Neural cell (in vitro differentiated cells): Measurements from ENCODE around the gene ARHGAP29. TPM values are rescaled to one million over a fixed set of nuclear protein-coding genes. Genes with fewer than 3 reads are reported as not detected.

Experiments
- H2AFZ ChIP-seq: fragments of 200-600, 300-800 bp; sonication (generic), shearing (Covaris generic); 2 replicates; pipeline ENCODE4 v1.6.0; 2014; ENCODE audit warnings: low read depth, mild to moderate bottlenecking, antibody characterized with exemption, low read length, moderate library complexity
- H3F3A ChIP-seq: fragments of 200-600 bp; shearing (Covaris generic); 2 replicates; pipeline ENCODE4 v1.6.1; 2016; ENCODE audit warnings: mild to moderate bottlenecking, moderate library complexity, mixed read lengths, antibody characterized with exemption, low read length; ENCODE audit not compliant: insufficient read depth, poor library complexity, severe bottlenecking
- H3K27ac ChIP-seq: fragments of 200-600, 300-800 bp; sonication (generic), shearing (Covaris generic); 2 replicates; pipeline ENCODE4 v1.5.1; 2014; ENCODE audit warnings: mild to moderate bottlenecking, low read length, moderate library complexity
- H3K27me3 ChIP-seq: fragments of 300-800, 200-600 bp; sonication (generic), shearing (Covaris generic); 2 replicates; pipeline ENCODE4 v1.6.0; 2014; ENCODE audit warnings: mild to moderate bottlenecking, low read depth, low read length, moderate library complexity; ENCODE audit not compliant: insufficient read depth
- H3K36me3 ChIP-seq: fragments of 300-800, 200-600 bp; sonication (generic), shearing (Covaris generic); 2 replicates; pipeline ENCODE4 v1.5.1; 2014; ENCODE audit warnings: mild to moderate bottlenecking, antibody characterized with exemption, low read length, moderate library complexity; ENCODE audit not compliant: insufficient read depth
- H3K4me2 ChIP-seq: fragments of 300-800, 200-600 bp; sonication (generic), shearing (Covaris generic); 2 replicates; pipeline ENCODE4 v1.6.0; 2014; ENCODE audit warnings: mild to moderate bottlenecking, low read length
- H3K4me3 ChIP-seq: fragments of 300-800, 200-600 bp; sonication (generic), shearing (Covaris generic); 2 replicates; pipeline ENCODE4 v1.5.1; 2014; ENCODE audit warnings: mild to moderate bottlenecking, low read length, moderate library complexity
- H3K79me2 ChIP-seq: fragments of 200-600 bp; shearing (Covaris generic); replicated peaks from 2 replicates; pipeline ENCODE4 v1.6.0; 2014; ENCODE audit warnings: mild to moderate bottlenecking, low read length, moderate library complexity; ENCODE audit not compliant: insufficient read depth
- H3K9ac ChIP-seq: fragments of 300-800, 200-600 bp; sonication (generic), shearing (Covaris generic); 2 replicates; pipeline ENCODE4 v1.6.1; 2016; ENCODE audit warnings: mild to moderate bottlenecking, low read length, mixed read lengths
- H3K9me2 ChIP-seq: fragments of 200-600 bp; shearing (Covaris generic); 2 replicates; pipeline ENCODE4 v1.6.1; 2016; ENCODE audit warnings: mild to moderate bottlenecking, low read length, mixed read lengths; ENCODE audit not compliant: insufficient read depth
- H3K9me3 ChIP-seq: fragments of 200-600, 300-800 bp; sonication (generic), shearing (Covaris generic); 2 replicates; pipeline ENCODE4 v1.6.1; 2016; ENCODE audit warnings: mild to moderate bottlenecking, mixed run types, low read length, moderate library complexity, mixed read lengths
- H4K20me1 ChIP-seq: fragments of 200-600 bp; shearing (Covaris generic); 2 replicates; pipeline ENCODE4 v1.6.1; 2016; ENCODE audit warnings: mild to moderate bottlenecking, mixed run types; ENCODE audit not compliant: insufficient read depth
- CTCF ChIP-seq: fragments of 450-650 bp; IDR thresholded peaks from 2 replicates; pipeline ENCODE4 v1.5.1; 2014; ENCODE audit warnings: antibody characterized with exemption, mild to moderate bottlenecking, moderate library complexity; ENCODE audit not compliant: poor library complexity, severe bottlenecking
- EP300 ChIP-seq: fragments of 450-650 bp; conservative IDR thresholded peaks from 2 replicates; pipeline ENCODE4 v1.6.1; 2014; ENCODE audit warnings: antibody characterized with exemption, mild to moderate bottlenecking, moderate library complexity; ENCODE audit not compliant: poor library complexity, severe bottlenecking
- EZH2 ChIP-seq: fragments of 200-600, 300-800 bp; shearing (Covaris generic), sonication (generic); IDR thresholded peaks from 2 replicates; pipeline ENCODE4 v1.6.1; 2014; ENCODE audit warnings: antibody characterized with exemption, low read length, borderline replicate concordance, mild to moderate bottlenecking; ENCODE audit not compliant: insufficient read depth, poor library complexity, severe bottlenecking
- MXI1 ChIP-seq: fragments of 450-650 bp; conservative IDR thresholded peaks from 2 replicates; pipeline ENCODE4 v1.6.1; 2014; ENCODE audit warnings: antibody characterized with exemption, mild to moderate bottlenecking; ENCODE audit not compliant: poor library complexity, severe bottlenecking
- POLR2AphosphoS5 ChIP-seq: IDR thresholded peaks from 2 replicates; pipeline ENCODE4 v1.6.1; 2012
- RAD21 ChIP-seq: fragments of 450-650 bp; conservative IDR thresholded peaks from 2 replicates; pipeline ENCODE4 v1.6.1; 2014; ENCODE audit warnings: antibody characterized with exemption, mild to moderate bottlenecking, moderate library complexity
- REST ChIP-seq: IDR thresholded peaks from 2 replicates; pipeline ENCODE4 v1.6.1; 2012; ENCODE audit warnings: borderline replicate concordance
- SMC3 ChIP-seq: fragments of 450-650 bp; conservative IDR thresholded peaks from 2 replicates; pipeline ENCODE4 v1.6.1; 2014; ENCODE audit warnings: antibody characterized with exemption, mild to moderate bottlenecking, moderate library complexity; ENCODE audit not compliant: poor library complexity
- TAF1 ChIP-seq: IDR thresholded peaks from 2 replicates; pipeline ENCODE4 v1.6.1; 2012; ENCODE audit warnings: low read depth
- polyA plus RNA-seq: library from polyadenylated mRNA; depleted of rRNA; stranded (reverse); fragments of >200 nt; gene quantifications from 2 replicates; pipeline ENCODE4 v1.2.3, GENCODE V29; 2014

The ARHGAP29 gene
- polyA plus RNA-seq, 1 donor from 2014 or later, result 1.2 TPM

GRCh38 chr1:94236013-94236491 lies 1.3 kb downstream of the ARHGAP29 start:
- H4K20me1 ChIP-seq, result no peaks in the 10 kb centered on the region
- no peaks in the 10 kb centered on the region for H3K36me3 ChIP-seq
- no peak overlapping the region for H3K4me2 ChIP-seq
- H3K9ac ChIP-seq, result no peak overlapping the region
- no peaks in the 10 kb centered on the region for H3K9me2 ChIP-seq
- H3K4me3 ChIP-seq, result peak overlapping the region; percentile 81
- no peak overlapping the region for H3K27ac ChIP-seq
- H3F3A ChIP-seq, result no peaks in the 10 kb centered on the region
- H3K79me2 ChIP-seq, result no peaks in the 10 kb centered on the region
- H3K27me3 ChIP-seq, result peaks cover 50% of the 10 kb centered on the region
- no peak overlapping the region for H2AFZ ChIP-seq
- TF ChIP-seq REST, result no peak
- TF ChIP-seq CTCF, result no peak
- TF ChIP-seq EP300, result no peak
- no peak for TF ChIP-seq SMC3
- no peak for TF ChIP-seq EZH2
- no peak for TF ChIP-seq POLR2AphosphoS5
- TF ChIP-seq RAD21, result no peak
- no peak for TF ChIP-seq TAF1
- TF ChIP-seq MXI1, result no peak
- no peaks in the 10 kb centered on the region for H3K9me3 ChIP-seq

GRCh38 chr1:94235189-94236012 lies 2.0 kb downstream of the ARHGAP29 start:
- Histone ChIP-seq H3K9me2 (no peaks in the 10 kb centered on the region), H4K20me1 (no peaks in the 10 kb centered on the region), H2AFZ (no peak overlapping the region), H3K9me3 (no peaks in the 10 kb centered on the region), H3K4me2 (no peak overlapping the region), H3K27me3 (peaks cover 50% of the 10 kb centered on the region), H3K9ac (no peak overlapping the region), H3K79me2 (no peaks in the 10 kb centered on the region), H3K27ac (no peak overlapping the region), H3K36me3 (no peaks in the 10 kb centered on the region), H3K4me3 (no peak overlapping the region), H3F3A (no peaks in the 10 kb centered on the region)
- no peak for TF ChIP-seq RAD21
- TF ChIP-seq CTCF, result no peak
- TF ChIP-seq SMC3, result no peak
- no peak for TF ChIP-seq POLR2AphosphoS5
- TF ChIP-seq TAF1, result no peak
